ENCODE measurements around the gene MICALL2. TPM values are rescaled to one million over a fixed set of nuclear protein-coding genes. Genes with fewer than 3 reads are reported as not detected.

Gene MICALL2
- total RNA-seq, 6 experiments from 2014 or later = 8.2 to 23.8 (median 13.6) TPM

GRCh38 chr7:1411414-1411813, 47.9 kb downstream of the MICALL2 start:
- Histone ChIP-seq H3K27me3 (peaks cover 0 to 11% of the 10 kb centered on the region in 2 donors), H3K36me3 (no peaks in the 10 kb centered on the region), H3K27ac (no peak overlapping the region), H3K4me3 (no peak overlapping the region), H3K9me3 (no peaks in the 10 kb centered on the region), H3K4me1 (no peaks in the 10 kb centered on the region)
- no peak for TF ChIP-seq CTCF (IDR thresholded peaks at IDR 0.05)
- TF ChIP-seq POLR2A (IDR thresholded peaks at IDR 0.05) = no peak
- intact Hi-C loops (cut with DNase I) = no loop called here
- DNase-seq (no peak), ATAC-seq (no peak)
- 78% methylated on average over 12 of the region's 28 CpGs for WGBS (ENCODE audit: insufficient coverage, low coverage, low lambda C conversion rate, missing lambda C conversion rate)

DNA sequence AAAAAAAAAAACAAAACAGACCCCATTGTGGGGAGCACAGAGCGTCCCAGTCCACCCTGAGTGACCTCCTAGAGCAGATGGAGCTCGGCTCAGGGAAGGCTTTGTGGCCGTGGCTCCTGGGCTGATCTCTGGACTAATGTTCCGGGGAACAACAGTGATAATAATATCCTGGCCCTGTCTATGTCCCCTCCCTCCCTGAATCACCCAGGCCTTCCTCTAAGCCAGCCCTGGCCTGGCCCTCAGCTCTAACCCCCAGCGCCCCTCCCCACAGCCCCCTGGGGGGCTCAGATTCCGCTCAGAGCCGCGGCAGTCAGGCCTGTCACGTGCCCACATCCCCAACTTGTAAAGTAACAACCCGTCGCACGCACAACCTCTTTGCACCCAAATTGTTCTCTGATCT, 48.3 kb downstream of the MICALL2 start:
- DNase-seq (no peak), ATAC-seq (no peak)
- peaks cover 0 to 11% of the 10 kb centered on the region in 2 donors for H3K27me3 ChIP-seq
- intact Hi-C loops (cut with DNase I) = no loop called here
- H3K36me3 ChIP-seq = no peaks in the 10 kb centered on the region
- no peak overlapping the region for H3K27ac ChIP-seq
- H3K4me1 ChIP-seq = no peaks in the 10 kb centered on the region
- no peak overlapping the region for H3K4me3 ChIP-seq
- 51% methylated on average over 10 of the region's 12 CpGs for WGBS (ENCODE audit: insufficient coverage, low coverage, low lambda C conversion rate, missing lambda C conversion rate)
- no peaks in the 10 kb centered on the region for H3K9me3 ChIP-seq
- TF ChIP-seq CTCF (IDR thresholded peaks at IDR 0.05) = no peak
- no peak for TF ChIP-seq POLR2A (IDR thresholded peaks at IDR 0.05)

- H3K4me1 ChIP-seq = no peaks in the 10 kb centered on the region
- TF ChIP-seq CTCF (IDR thresholded peaks at IDR 0.05) (no peak), POLR2A (IDR thresholded peaks at IDR 0.05) (no peak)
- no peaks in the 10 kb centered on the region for H3K9me3 ChIP-seq
- no peaks in the 10 kb centered on the region for H3K36me3 ChIP-seq
- no peak for ATAC-seq
- no peak for DNase-seq
- intact Hi-C loops (cut with DNase I) = loop anchor here in 1 of 2 donors (10.0 kb wide), 1 partner anchor 195 kb away; no protein-coding TSS in a partner anchor
- H3K27me3 ChIP-seq = peaks cover 0 to 11% of the 10 kb centered on the region in 2 donors
- 29% methylated on average over 1 of the region's 7 CpGs for WGBS (ENCODE audit: insufficient coverage, low coverage, low lambda C conversion rate, missing lambda C conversion rate)
- no peak overlapping the region for H3K4me3 ChIP-seq
- H3K27ac ChIP-seq = no peak overlapping the region
These were observed 49.7 kb downstream of the MICALL2 start for GRCh38 chr7:1409555-1409954.

DNA sequence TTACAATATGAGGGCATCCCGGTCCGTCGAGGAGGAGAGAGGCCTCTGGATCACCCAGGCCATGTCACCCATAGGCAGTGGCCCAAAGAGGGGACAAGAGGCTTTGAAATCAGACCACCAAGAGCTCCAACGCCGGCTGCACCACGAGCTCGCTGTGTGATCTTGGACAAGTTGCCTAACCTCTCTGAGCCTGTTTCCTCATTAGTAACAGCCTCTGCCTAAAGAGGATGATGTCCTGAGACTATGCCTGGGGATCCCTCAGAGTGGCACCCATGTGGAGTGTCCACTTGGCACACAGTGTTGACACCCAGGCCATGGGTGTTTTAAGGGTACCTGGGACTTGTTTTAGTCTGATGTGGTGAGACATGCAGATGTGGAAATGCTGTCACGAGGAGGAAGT, 50.8 kb downstream of the MICALL2 start:
- Histone ChIP-seq H3K4me1 (no peaks in the 10 kb centered on the region), H3K36me3 (no peaks in the 10 kb centered on the region), H3K9me3 (no peaks in the 10 kb centered on the region), H3K27me3 (peaks cover 0 to 11% of the 10 kb centered on the region in 2 donors), H3K27ac (no peak overlapping the region), H3K4me3 (no peak overlapping the region)
- DNase-seq = no peak
- TF ChIP-seq POLR2A (IDR thresholded peaks at IDR 0.05) = no peak
- no peak for TF ChIP-seq CTCF (IDR thresholded peaks at IDR 0.05)
- no peak for ATAC-seq
- intact Hi-C loops (cut with DNase I) = loop anchor here in 1 of 2 donors (10.0 kb wide), 1 partner anchor 194 kb away; no protein-coding TSS in a partner anchor
- WGBS (ENCODE audit: insufficient coverage, low coverage, low lambda C conversion rate, missing lambda C conversion rate) = 44% methylated on average over 2 of the region's 8 CpGs

DNA sequence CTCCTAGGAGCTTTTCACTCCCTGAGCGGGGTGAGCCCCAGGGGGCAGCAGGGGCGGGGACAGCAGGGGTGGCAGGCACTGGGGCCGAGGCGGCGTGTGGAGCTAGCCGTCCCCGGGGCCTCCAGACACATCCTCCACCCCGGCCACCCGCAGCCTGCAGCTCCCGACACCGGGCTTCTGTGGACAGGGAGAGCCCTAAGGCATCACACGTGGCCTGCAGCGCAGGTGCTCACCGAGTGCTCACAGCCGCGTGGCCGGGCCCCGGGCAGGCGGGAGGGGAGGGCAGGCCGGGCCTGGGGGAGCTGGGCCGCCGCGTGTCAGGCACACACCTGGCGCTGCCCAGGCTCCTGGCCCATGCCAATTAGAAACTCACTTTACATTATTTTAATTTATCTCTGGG, 51.4 kb downstream of the MICALL2 start:
- intact Hi-C loops (cut with DNase I) = loop anchor here in 1 of 2 donors (10.0 kb wide), 1 partner anchor 193 kb away; no protein-coding TSS in a partner anchor
- H3K27ac ChIP-seq = no peak overlapping the region
- no peak overlapping the region for H3K4me3 ChIP-seq
- no peak for TF ChIP-seq POLR2A (IDR thresholded peaks at IDR 0.05)
- TF ChIP-seq CTCF (IDR thresholded peaks at IDR 0.05) = no peak
- no peaks in the 10 kb centered on the region for H3K36me3 ChIP-seq
- ATAC-seq (no peak), DNase-seq (no peak)
- H3K9me3 ChIP-seq = no peaks in the 10 kb centered on the region
- no peaks in the 10 kb centered on the region for H3K4me1 ChIP-seq
- peaks cover 0 to 11% of the 10 kb centered on the region in 2 donors for H3K27me3 ChIP-seq
- 72% methylated on average over 3 of the region's 24 CpGs for whole genome bisulfite sequencing (ENCODE audit: insufficient coverage, low coverage, low lambda C conversion rate, missing lambda C conversion rate)

Data from right lobe of liver (tissue), 6 donors.